Muscle layer of duodenum (tissue), 2 donors: ENCODE data around the gene POU2AF2.
"Not testable (repeated sequence)": the region's sequence is repeated elsewhere in the genome, so short reads cannot be mapped to it uniquely, and the experiment has no call there.

Source experiments
- H3K27ac ChIP-seq: one replicate; pipeline ENCODE4 v1.7.0; 2013; ENCODE audit warnings: mild to moderate bottlenecking, low read length
- H3K27me3 ChIP-seq: one replicate; pipeline ENCODE4 v1.7.0; 2013; ENCODE audit warnings: low read depth, mild to moderate bottlenecking, control low read depth, low read length
- H3K36me3 ChIP-seq, 2 donors: one replicate each; pipeline ENCODE4 v1.7.0; 2013; ENCODE audit warnings: low read length in 2 of 2, control low read depth in 1 of 2, mild to moderate bottlenecking in 1 of 2; ENCODE audit not compliant: insufficient read depth in 2 of 2, control insufficient read depth in 1 of 2
- H3K4me1 ChIP-seq, 2 donors: one replicate each; pipeline ENCODE4 v1.7.0; 2013; ENCODE audit warnings: low read length in 2 of 2, mild to moderate bottlenecking in 2 of 2, control low read depth in 1 of 2, moderate library complexity in 1 of 2; ENCODE audit not compliant: insufficient read depth in 2 of 2, control insufficient read depth in 1 of 2
- H3K4me3 ChIP-seq, 2 donors: one replicate each; pipeline ENCODE4 v1.7.0; 2013; ENCODE audit warnings: low read length in 2 of 2, low read depth in 1 of 2, mild to moderate bottlenecking in 1 of 2
- H3K9me3 ChIP-seq, 2 donors: one replicate each; pipeline ENCODE4 v1.7.0; 2013; ENCODE audit warnings: low read length in 2 of 2, control low read depth in 1 of 2, mild to moderate bottlenecking in 1 of 2; ENCODE audit not compliant: control insufficient read depth in 1 of 2
- donor health status: healthy.

Gene POU2AF2

DNA sequence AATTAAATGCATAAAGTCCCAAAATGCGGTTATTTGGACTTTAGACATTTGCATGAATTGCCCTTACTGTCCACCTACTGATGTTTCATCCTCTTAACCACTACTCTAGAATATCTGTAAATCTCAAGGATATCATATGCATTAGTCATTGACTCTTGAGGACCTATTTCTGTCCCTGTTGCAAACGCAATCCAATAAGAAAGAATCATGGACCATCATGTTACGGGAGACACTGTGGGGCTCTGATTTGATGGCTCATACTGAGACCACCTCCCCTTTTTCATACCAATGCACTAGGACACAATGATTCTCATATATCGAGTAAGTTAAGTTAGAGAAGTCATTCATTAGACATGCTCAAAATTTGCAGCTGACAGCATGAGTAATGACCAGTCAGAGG, 14.4 kb downstream of the POU2AF2 start:
- Histone ChIP-seq H3K36me3 (no peaks in the 10 kb centered on the region), H3K27me3 (no peaks in the 10 kb centered on the region)

DNA sequence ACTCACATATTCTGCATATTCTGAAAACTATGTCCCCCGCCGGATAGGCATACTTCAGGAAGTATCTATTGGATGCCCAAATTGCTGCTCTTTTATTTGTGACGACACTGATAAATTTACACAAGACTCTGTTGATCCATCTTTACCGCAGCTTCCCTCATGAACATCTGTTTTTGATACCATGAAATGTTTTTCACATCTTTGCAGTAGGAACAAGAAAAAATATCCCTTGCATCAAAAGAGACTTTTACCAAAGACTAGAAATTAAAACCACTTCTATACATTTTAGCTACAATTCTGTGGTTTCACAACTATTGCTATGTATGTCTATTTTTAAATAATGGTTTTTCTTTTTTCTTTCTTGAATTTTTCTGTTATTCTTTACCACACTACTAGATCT, 15.3 kb downstream of the POU2AF2 start:
- Histone ChIP-seq H3K4me3 (no peak overlapping the region), H3K9me3 (no peaks in the 10 kb centered on the region), H3K27ac (no peak overlapping the region), H3K27me3 (no peaks in the 10 kb centered on the region), H3K36me3 (no peaks in the 10 kb centered on the region), H3K4me1 (no peaks in the 10 kb centered on the region)

More for the DNA sequence above, 14.4 kb downstream of the POU2AF2 start:
- no peaks in the 10 kb centered on the region for H3K9me3 ChIP-seq
- no peak overlapping the region for H3K27ac ChIP-seq
- H3K4me3 ChIP-seq: no peak overlapping the region
- no peaks in the 10 kb centered on the region for H3K4me1 ChIP-seq

DNA sequence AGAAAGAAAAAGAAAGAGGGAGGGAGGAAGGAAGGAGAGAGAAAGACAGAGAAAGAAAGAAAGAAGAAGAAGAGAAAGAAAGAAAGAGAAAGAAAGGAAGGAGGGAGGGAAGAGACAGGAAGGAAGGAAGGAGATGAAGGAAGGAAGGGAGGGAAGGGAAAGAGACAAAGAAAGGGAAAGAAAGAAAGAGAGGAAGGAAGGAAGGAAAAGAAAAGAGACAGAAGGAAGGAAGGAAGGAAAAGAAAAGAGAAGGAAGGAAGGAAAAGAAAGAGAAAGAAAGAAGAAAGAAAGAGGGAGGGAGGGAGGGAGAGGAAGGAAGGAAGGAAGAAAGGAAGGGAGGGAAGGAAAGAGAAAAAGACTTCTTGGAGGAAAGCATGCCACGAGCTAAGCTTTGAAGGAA, 19.1 kb downstream of the POU2AF2 start:
- Histone ChIP-seq H3K9me3 (no peaks in the 10 kb centered on the region), H3K4me3 (no peak overlapping the region), H3K27ac (no peak overlapping the region), H3K27me3 (no peaks in the 10 kb centered on the region), H3K4me1 (peaks cover 0 to 3% of the 10 kb centered on the region in 2 donors), H3K36me3 (no peaks in the 10 kb centered on the region)

DNA sequence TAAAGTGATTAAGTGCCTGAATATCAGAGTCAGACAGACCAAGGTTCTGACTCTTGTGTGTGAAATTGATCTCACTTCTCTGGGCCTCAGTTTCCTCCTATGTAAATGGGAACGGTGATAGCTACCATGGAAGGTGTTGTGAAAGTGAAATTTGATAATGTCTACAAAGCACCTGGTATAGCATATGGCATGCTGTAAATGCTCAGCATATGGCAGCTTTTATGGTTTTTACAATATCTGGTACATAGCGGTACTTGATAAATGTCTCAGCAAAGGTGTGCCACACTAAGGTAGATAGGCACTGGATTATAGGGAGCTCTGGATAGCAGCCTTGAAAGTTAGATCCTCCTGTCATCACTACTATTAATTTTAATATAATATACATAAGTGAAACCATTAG, 19.9 kb downstream of the POU2AF2 start:
- H3K4me1 ChIP-seq: peaks cover 0 to 4% of the 10 kb centered on the region in 2 donors
- H3K9me3 ChIP-seq: no peaks in the 10 kb centered on the region
- no peak overlapping the region for H3K4me3 ChIP-seq
- H3K27me3 ChIP-seq: no peaks in the 10 kb centered on the region
- H3K36me3 ChIP-seq: no peaks in the 10 kb centered on the region
- H3K27ac ChIP-seq: no peak overlapping the region

DNA sequence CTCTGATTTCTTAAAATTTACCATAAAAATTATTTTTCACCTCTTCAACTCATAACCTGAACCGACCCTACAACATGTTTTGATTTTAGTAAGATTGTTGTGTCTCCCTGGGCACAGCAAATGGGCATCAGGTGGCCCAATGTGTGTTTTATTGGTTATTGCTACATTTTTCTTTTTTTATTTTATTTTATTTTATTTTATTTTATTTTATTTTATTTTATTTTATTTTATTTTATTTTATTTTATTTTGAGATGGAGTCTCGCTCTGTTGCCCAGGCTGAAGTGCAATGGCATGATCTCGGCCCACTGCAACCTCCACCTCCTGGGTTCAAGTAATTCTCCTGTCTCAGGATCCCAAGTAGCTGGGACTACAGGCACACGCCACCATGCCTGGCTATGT, 22.8 kb downstream of the POU2AF2 start:
- H3K9me3 ChIP-seq, H3K4me3 ChIP-seq, H3K27ac ChIP-seq, H3K27me3 ChIP-seq, H3K36me3 ChIP-seq, H3K4me1 ChIP-seq: not testable (repeated sequence)

DNA sequence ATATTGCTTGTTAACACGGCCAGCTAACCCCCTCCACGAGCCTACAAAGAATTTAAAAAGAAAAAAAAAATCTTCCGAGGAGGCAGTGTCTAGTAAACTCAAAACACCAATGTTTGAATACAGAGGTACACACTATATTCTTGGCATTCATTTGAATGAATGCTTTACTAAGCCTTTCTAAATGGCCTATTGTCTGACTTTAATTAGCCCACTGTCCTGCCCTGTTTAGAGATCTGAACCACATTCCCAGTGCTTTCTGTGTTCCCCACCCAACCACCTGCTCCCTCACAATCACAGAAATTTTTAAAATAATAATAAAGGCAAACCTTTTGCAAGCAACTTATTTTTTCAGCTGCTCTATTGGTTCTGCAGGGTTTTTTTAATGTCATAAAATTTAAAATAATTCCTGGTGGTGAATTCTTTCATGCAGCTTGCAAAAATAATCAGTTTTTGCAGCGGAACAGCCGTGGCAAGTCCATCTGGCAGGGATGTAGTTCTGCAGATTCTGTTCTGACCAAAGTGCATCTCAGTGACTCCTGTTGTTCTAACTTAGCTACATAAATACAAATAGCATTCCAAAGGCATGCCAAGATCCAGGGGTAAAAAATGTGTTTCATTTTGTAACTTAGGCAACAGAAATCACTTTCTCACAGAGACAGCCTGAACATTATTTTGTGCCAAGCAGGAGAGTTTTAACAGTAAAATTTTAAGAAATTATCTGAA, 23.8 kb downstream of the POU2AF2 start:
- Histone ChIP-seq H3K4me1 (peaks cover 0 to 4% of the 10 kb centered on the region in 2 donors), H3K4me3 (no peak overlapping the region), H3K9me3 (no peaks in the 10 kb centered on the region), H3K27me3 (no peaks in the 10 kb centered on the region), H3K36me3 (no peaks in the 10 kb centered on the region), H3K27ac (no peak overlapping the region)

DNA sequence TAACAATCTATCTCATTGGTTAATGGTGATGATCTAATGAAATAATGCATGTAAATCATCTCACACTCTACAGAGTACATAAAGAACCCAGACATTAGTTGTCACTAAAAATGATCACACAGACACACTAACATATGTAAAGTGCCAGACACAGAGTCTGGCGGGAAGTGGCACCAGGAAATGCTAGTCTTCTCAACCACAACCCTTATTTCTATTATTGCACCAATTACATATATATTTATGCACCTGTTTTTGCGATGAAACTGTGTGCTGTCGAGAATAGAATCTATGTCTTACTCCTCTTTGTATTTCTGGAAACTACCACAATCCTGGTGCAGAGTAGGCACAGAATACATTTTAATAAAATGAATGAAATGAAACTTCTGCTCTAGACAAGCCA, 26.9 kb downstream of the POU2AF2 start:
- no peak overlapping the region for H3K4me3 ChIP-seq
- no peaks in the 10 kb centered on the region for H3K27me3 ChIP-seq
- peaks cover 0 to 4% of the 10 kb centered on the region in 2 donors for H3K4me1 ChIP-seq
- H3K27ac ChIP-seq: no peak overlapping the region
- H3K36me3 ChIP-seq: no peaks in the 10 kb centered on the region
- no peaks in the 10 kb centered on the region for H3K9me3 ChIP-seq

DNA sequence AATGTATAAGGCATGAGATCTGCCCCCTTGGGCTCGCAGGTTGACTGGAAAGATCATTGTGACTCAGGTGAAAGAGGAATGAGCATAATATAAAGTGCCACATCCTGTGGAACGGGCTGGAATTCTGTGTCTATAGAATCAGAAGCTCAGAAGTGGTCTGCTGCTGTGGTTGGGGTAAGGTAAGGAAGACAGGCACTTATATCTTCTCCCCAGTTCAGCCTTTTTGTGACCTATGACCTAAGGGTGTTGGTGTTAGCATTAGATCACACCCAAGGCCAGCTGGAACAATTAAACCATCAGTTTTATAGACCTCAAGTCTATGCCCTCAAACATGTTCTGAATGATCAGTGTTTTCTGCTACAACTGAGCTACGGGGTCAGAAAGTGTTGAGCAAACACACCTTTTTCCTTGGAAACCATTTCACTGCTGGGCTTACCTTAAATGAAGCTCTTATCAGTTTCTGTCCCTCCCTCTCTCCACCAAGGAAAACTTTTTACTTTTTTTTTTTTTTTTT, 37.1 kb downstream of the POU2AF2 start:
- Histone ChIP-seq H3K27me3 (no peaks in the 10 kb centered on the region), H3K9me3 (no peaks in the 10 kb centered on the region), H3K36me3 (no peaks in the 10 kb centered on the region), H3K27ac (no peak overlapping the region), H3K4me3 (no peak overlapping the region), H3K4me1 (peaks cover 0 to 11% of the 10 kb centered on the region in 2 donors)

DNA sequence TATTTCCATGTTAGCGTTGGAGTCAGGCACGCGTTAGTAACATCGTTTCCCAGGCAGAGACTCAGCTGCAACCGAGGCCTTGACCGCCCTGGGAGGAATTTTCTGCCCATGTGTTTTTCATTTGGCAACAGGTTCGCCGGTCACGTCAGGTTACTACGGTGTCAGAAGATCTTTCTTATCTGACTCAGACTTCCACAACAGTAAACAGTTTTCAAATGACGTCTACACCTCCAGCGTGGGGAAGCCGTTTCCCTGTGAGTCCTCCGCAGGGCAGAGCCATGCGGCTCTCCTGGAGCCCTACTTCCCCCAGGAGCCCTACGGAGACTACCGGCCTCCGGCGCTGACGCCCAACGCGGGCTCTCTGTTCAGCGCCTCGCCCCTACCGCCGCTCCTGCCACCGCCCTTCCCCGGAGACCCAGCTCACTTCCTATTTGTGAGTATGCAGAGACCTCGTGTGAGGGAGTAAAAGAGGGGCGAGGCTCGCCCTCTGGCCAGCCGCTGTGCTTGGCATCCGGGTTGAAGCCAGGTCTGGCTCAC, 38.5 kb downstream of the POU2AF2 start:
- Histone ChIP-seq H3K9me3 (no peaks in the 10 kb centered on the region), H3K27me3 (no peaks in the 10 kb centered on the region), H3K27ac (no peak overlapping the region), H3K36me3 (no peaks in the 10 kb centered on the region), H3K4me1 (peaks cover 0 to 11% of the 10 kb centered on the region in 2 donors), H3K4me3 (no peak overlapping the region)

DNA sequence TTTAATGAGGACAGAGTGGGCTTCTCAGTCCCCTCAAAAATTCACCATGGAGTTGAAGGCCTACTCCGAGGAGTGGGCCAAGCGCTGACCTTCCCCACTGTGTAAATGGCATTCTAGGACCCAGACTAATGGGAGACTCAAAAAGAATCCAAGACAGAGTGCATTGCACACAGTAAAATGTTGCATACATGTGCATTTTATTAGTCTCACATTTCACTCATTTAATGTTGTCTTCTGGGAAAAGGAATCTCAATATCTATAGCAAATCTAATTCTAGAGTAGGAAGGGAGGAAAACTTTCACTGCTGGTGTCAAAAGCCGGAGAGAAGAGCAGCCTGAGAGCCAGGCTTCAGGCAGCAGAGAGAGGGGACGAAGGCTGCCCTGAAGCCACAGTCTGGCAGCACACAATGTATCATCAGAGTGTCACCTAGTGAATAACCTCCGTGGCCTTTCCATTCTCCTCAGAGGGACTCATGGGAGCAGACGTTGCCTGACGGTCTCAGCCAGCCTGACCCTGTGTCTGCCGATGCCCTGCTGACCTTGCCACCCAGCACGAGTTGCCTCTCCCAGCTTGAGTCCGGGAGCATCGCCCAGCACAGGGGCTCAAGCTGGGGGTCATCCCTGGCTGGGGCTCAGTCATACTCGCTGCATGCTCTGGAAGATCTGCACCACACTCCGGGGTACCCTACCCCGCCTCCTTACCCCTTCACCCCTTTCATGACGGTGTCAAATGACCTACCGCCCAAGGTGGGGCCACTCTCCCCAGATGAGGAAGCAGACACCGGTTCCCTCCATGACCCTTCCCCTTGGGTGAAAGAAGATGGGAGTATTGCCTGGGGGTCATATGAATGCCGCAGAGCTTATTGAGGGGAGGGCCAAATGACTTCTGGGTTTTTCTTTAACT, 39.9 kb downstream of the POU2AF2 start:
- no peak overlapping the region for H3K4me3 ChIP-seq
- H3K9me3 ChIP-seq: no peaks in the 10 kb centered on the region
- H3K27ac ChIP-seq: no peak overlapping the region
- no peaks in the 10 kb centered on the region for H3K27me3 ChIP-seq
- H3K4me1 ChIP-seq: peaks cover 0 to 11% of the 10 kb centered on the region in 2 donors
- H3K36me3 ChIP-seq: no peaks in the 10 kb centered on the region

DNA sequence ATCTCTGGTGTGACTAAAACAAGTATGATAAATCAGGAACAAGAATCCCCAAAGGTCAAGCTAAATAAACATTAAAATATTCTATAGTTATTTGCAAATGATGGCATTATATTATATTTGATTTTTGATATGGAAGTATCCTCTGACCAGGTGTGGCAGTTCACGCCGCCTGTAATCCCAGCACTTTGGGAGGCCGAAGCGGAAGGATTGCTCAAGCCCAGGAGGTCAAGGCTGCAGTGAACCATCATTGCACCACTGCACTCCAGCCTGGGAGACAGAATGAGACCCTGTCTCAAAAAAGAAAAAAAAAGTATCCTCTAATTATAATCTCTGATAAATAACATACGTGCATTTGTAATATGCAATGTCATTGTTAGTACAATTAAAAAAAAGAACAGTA, 46.2 kb downstream of the POU2AF2 start:
- Histone ChIP-seq H3K27ac (no peak overlapping the region), H3K4me3 (no peak overlapping the region), H3K27me3 (no peaks in the 10 kb centered on the region), H3K4me1 (no peaks in the 10 kb centered on the region), H3K36me3 (no peaks in the 10 kb centered on the region), H3K9me3 (no peaks in the 10 kb centered on the region)
